Measurements from ENCODE around the gene TTC1. TPM values are rescaled to one million over a fixed set of nuclear protein-coding genes. Genes with fewer than 3 reads are reported as not detected.

The TTC1 gene
- total RNA-seq, 1 experiment from 2014 or later, result 53.0 TPM

DNA sequence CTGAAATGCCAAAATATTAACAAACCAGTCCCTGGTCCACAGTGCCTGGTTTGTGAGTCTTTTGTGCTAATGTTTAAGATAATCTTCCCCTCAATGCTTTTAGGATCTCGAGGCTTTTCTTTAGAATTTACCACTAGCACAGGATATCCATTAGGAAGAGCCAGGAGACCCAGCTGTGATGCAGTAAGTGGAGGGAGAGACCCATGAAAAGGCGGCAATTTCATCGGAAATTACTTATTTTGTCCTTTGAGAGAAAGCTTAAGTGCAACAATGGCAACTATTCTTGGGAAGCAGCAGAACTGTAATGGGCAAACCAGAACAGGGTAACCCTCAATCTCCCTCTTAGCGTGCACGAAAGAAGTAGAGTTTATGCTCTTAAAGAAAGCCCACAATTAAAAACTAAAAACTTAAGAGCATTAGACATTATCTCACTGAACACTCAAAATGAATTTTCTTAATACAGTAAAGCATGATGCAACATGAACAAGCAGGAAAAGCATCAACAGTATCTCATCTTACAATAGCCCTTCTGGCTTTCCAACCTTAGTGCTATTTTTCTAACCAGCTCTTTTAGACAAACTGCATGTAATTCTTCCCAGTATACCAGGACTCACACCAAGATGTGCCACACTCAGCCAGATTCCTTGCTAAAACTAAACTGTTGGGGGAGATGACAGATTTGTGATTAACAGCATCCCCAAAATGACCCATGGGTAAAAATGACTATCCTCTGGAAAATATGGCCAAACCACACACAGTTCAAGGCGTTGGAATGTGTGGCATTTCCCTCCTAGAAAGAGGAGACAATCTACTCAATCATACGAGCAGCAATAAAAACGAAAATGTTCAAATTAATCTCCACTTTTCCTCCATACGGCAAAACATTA is 73.9 kb downstream of the TTC1 start:
- no peak for TF ChIP-seq CTCF (IDR thresholded peaks at IDR 0.05; ENCODE audit: insufficient read depth in 1 of 2, low read depth in 1 of 2, low read length in 1 of 2, severe bottlenecking in 1 of 2, unreplicated experiment in 1 of 2)
- intact Hi-C loops (cut with micrococcal nuclease; ENCODE audit: unreplicated experiment), result loop anchor here (5.0 kb wide), 1 partner anchor 61 kb away; no protein-coding TSS in a partner anchor

DNA sequence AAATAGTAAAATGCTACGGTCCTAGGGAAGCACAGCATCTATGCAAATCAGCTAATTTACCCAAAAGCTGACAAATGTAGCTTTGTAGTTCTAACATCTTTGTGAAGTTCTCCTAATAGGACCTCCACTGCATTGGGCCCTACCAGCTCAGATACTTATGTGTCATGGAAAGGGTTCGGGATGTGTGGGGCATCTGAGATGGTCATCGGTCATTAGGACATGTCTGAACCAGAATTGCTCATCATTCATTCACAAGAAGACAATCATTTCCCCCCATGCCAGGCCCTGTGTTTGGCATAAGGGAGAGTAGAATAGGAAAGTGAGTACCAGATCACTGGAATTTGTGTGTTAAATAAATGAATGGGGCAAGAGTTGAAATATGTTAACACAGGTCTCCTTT is 74.6 kb downstream of the TTC1 start:
- Histone ChIP-seq H3K36me3 (ENCODE audit: control insufficient read depth, insufficient read depth, low read length) (peaks cover 2% of the 10 kb centered on the region; the same call in 1 of the 2 replicates), H3K4me1 (peaks cover 34% of the 10 kb centered on the region), H3K9me3 (no peaks in the 10 kb centered on the region), H3K4me3 (ENCODE audit: low read depth, low read length) (no peak overlapping the region), H3K27me3 (replicated peaks; ENCODE audit: control insufficient read depth, insufficient read depth, low read length) (no peaks in the 10 kb centered on the region)
- DNase-seq, result no peak
- no peak overlapping the region for H3K4me3 Mint-ChIP-seq (ENCODE audit: unreplicated experiment)
- H3K36me3 Mint-ChIP-seq (ENCODE audit: insufficient read depth, unreplicated experiment), result no peaks in the 10 kb centered on the region
- no peak for TF ChIP-seq CTCF (IDR thresholded peaks at IDR 0.05; ENCODE audit: insufficient read depth in 1 of 2, low read depth in 1 of 2, low read length in 1 of 2, severe bottlenecking in 1 of 2, unreplicated experiment in 1 of 2)
- no peak overlapping the region for H3K27ac Mint-ChIP-seq (ENCODE audit: unreplicated experiment)
- ChIA-PET POLR2A (interaction anchor here (0.6 kb wide), 1 partner anchor 554 kb away, joined by 4 read pairs; no protein-coding TSS in a partner anchor), CTCF (no interaction called here)
- no peaks in the 10 kb centered on the region for H3K27me3 Mint-ChIP-seq (ENCODE audit: insufficient read depth, unreplicated experiment)
- intact Hi-C loops (cut with micrococcal nuclease; ENCODE audit: unreplicated experiment), result loop anchor here (5.0 kb wide), 1 partner anchor 61 kb away; no protein-coding TSS in a partner anchor
- peaks cover 25% of the 10 kb centered on the region for H3K4me1 Mint-ChIP-seq (ENCODE audit: low read depth, unreplicated experiment)
- no TSS peak for BruUV-seq (replicated peaks)
- no peaks in the 10 kb centered on the region for H3K9me3 Mint-ChIP-seq (ENCODE audit: unreplicated experiment)

More for the DNA sequence above, 73.9 kb downstream of the TTC1 start:
- ChIA-PET POLR2A (interaction anchor here (0.6 kb wide), 1 partner anchor 555 kb away, joined by 4 read pairs; no protein-coding TSS in a partner anchor), CTCF (no interaction called here)
- Histone ChIP-seq H3K9me3 (no peaks in the 10 kb centered on the region), H3K4me1 (peaks cover 34% of the 10 kb centered on the region), H3K36me3 (ENCODE audit: control insufficient read depth, insufficient read depth, low read length) (peaks cover 3% of the 10 kb centered on the region; the same call in 1 of the 2 replicates), H3K4me3 (ENCODE audit: low read depth, low read length) (no peak overlapping the region), H3K27me3 (replicated peaks; ENCODE audit: control insufficient read depth, insufficient read depth, low read length) (no peaks in the 10 kb centered on the region)
- Mint-ChIP-seq H3K27ac (ENCODE audit: unreplicated experiment) (no peak overlapping the region), H3K4me1 (ENCODE audit: low read depth, unreplicated experiment) (peaks cover 25% of the 10 kb centered on the region), H3K36me3 (ENCODE audit: insufficient read depth, unreplicated experiment) (no peaks in the 10 kb centered on the region), H3K9me3 (ENCODE audit: unreplicated experiment) (no peaks in the 10 kb centered on the region), H3K4me3 (ENCODE audit: unreplicated experiment) (no peak overlapping the region), H3K27me3 (ENCODE audit: insufficient read depth, unreplicated experiment) (no peaks in the 10 kb centered on the region)
- no peak for DNase-seq
- BruUV-seq (replicated peaks), result no TSS peak

DNA sequence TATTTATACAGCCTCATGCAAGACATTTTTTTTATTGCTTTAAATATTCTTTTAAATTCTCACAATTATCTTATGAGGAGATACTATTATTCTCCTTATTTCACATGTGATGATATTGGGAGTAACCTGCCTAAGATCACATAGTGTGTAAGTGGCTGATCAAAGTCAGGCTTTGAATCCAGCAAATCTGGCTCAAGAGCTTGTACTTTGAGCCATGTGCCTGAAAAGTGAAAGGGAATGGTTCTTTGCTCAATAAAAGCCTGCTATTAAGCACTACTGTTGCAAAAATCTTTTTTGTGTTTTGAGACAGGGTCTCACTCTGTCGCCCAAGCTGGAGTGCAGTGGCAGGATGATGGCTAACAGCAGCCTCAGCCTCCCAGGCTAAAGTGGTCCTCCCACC is 75.2 kb downstream of the TTC1 start:
- Histone ChIP-seq H3K27me3 (replicated peaks; ENCODE audit: control insufficient read depth, insufficient read depth, low read length) (no peaks in the 10 kb centered on the region), H3K4me1 (peaks cover 34% of the 10 kb centered on the region), H3K9me3 (no peaks in the 10 kb centered on the region), H3K36me3 (ENCODE audit: control insufficient read depth, insufficient read depth, low read length) (no peaks in the 10 kb centered on the region), H3K4me3 (ENCODE audit: low read depth, low read length) (no peak overlapping the region)
- TF ChIP-seq CTCF (IDR thresholded peaks at IDR 0.05; ENCODE audit: insufficient read depth in 1 of 2, low read depth in 1 of 2, low read length in 1 of 2, severe bottlenecking in 1 of 2, unreplicated experiment in 1 of 2), result no peak
- Mint-ChIP-seq H3K27ac (ENCODE audit: unreplicated experiment) (no peak overlapping the region), H3K4me3 (ENCODE audit: unreplicated experiment) (no peak overlapping the region), H3K27me3 (ENCODE audit: insufficient read depth, unreplicated experiment) (no peaks in the 10 kb centered on the region), H3K9me3 (ENCODE audit: unreplicated experiment) (no peaks in the 10 kb centered on the region), H3K36me3 (ENCODE audit: insufficient read depth, unreplicated experiment) (peaks cover 5% of the 10 kb centered on the region), H3K4me1 (ENCODE audit: low read depth, unreplicated experiment) (peaks cover 25% of the 10 kb centered on the region)
- intact Hi-C loops (cut with micrococcal nuclease; ENCODE audit: unreplicated experiment), result loop anchor here (5.0 kb wide), 1 partner anchor 62 kb away; no protein-coding TSS in a partner anchor
- POLR2A ChIA-PET, result no interaction called here
- no peak for DNase-seq
- CTCF ChIA-PET, result no interaction called here
- BruUV-seq (replicated peaks), result no TSS peak

Data from Caco-2 (cell line).